ENCODE results near the gene CBX1. TPM values are rescaled to one million over a fixed set of nuclear protein-coding genes. Genes with fewer than 3 reads are reported as not detected.

The CBX1 gene
- total and polyA plus RNA-seq, 2 of the 8 experiments (the other 6 are each of a cell fraction or from before 2014, with no cell fraction given) = 38.7 to 173 TPM

GRCh38 chr17:48026502-48027321 lies 74.6 kb downstream of the CBX1 start (continued):
- TF ChIP-seq CREB1 (IDR thresholded peaks at IDR 0.05) (0 out of 2 replicates have a peak, but pooled peaks have one; percentile 16), CBX5 (IDR thresholded peaks at IDR 0.05; ENCODE audit: low read depth, low read length) (no peak), EZH2 (IDR thresholded peaks at IDR 0.05; ENCODE audit: low read depth, low read length, severe bottlenecking) (no peak), TEAD4 (IDR thresholded peaks at IDR 0.05; ENCODE audit: low read depth, low read length) (no peak), KDM4A (IDR thresholded peaks at IDR 0.05; ENCODE audit: low read depth, low read length, severe bottlenecking) (no peak), POU5F1 (IDR thresholded peaks at IDR 0.05; ENCODE audit: low read depth, low read length) (no peak), PHF8 (conservative IDR thresholded peaks at IDR 0.05; ENCODE audit: low read depth, low read length) (no peak), TBP (IDR thresholded peaks at IDR 0.05; ENCODE audit: low read depth, low read length) (no peak), KDM5A (IDR thresholded peaks at IDR 0.05; ENCODE audit: low read length) (no peak), SAP30 (IDR thresholded peaks at IDR 0.05; ENCODE audit: insufficient read depth, insufficient replicate concordance, low read length) (peak; percentile 45), CTBP2 (IDR thresholded peaks at IDR 0.05; ENCODE audit: borderline replicate concordance, insufficient read depth, insufficient read length, low read length) (no peak), KDM1A (IDR thresholded peaks at IDR 0.05; ENCODE audit: borderline replicate concordance, low read length) (no peak), SIX5 (IDR thresholded peaks at IDR 0.05; ENCODE audit: low read depth, low read length) (no peak), SIRT6 (IDR thresholded peaks at IDR 0.05; ENCODE audit: low read length) (no peak), RXRA (IDR thresholded peaks at IDR 0.05; ENCODE audit: insufficient read depth, low read depth, low read length) (no peak), ATF2 (IDR thresholded peaks at IDR 0.05; ENCODE audit: low read length) (no peak), JUN (IDR thresholded peaks at IDR 0.05; ENCODE audit: low read depth, low read length) (peak; percentile 66; the same call in 1 of the 2 replicates), RNF2 (IDR thresholded peaks at IDR 0.05; ENCODE audit: borderline replicate concordance, low read depth, low read length, missing control alignments, poor library complexity, severe bottlenecking) (no peak), BCL11A (IDR thresholded peaks at IDR 0.05; ENCODE audit: low read depth in 2 of 2, low read length in 2 of 2) (no peak), RFX5 (IDR thresholded peaks at IDR 0.05; ENCODE audit: borderline replicate concordance, low read depth, low read length) (no peak), TAF7 (optimal IDR thresholded peaks at IDR 0.05; ENCODE audit: borderline replicate concordance, low read depth, low read length) (peak; percentile 33)
